Karpas-422 (cell line): Measurements from ENCODE around the gene BTNL9. TPM values are rescaled to one million over a fixed set of nuclear protein-coding genes. Genes with fewer than 3 reads are reported as not detected.
"Not testable (repeated sequence)": the region's sequence is repeated elsewhere in the genome, so short reads cannot be mapped to it uniquely, and the experiment has no call there.

Experiments used
- DNase-seq: peaks from one replicate; pipeline ENCODE4 v3.0.0-alpha.2; 2015
- H2AFZ ChIP-seq: fragments of 200-600 bp; sonication (generic); 2 replicates; pipeline ENCODE4 v1.6.1; 2014; ENCODE audit warnings: antibody characterized with exemption, low read length, mixed read lengths
- H3K27ac ChIP-seq: fragments of 200-600 bp; sonication (generic); 2 replicates; pipeline ENCODE4 v1.5.1; 2014; ENCODE audit warnings: mild to moderate bottlenecking, low read length, moderate library complexity
- H3K27me3 ChIP-seq: fragments of 200-600 bp; sonication (generic); 2 replicates; pipeline ENCODE4 v1.6.1; 2014; ENCODE audit warnings: low read length, mixed read lengths
- H3K36me3 ChIP-seq: fragments of 200-600 bp; sonication (generic); 2 replicates; pipeline ENCODE4 v1.6.1; 2014; ENCODE audit warnings: low read length, mixed read lengths; ENCODE audit not compliant: insufficient read depth
- H3K4me1 ChIP-seq: fragments of 200-600 bp; sonication (generic); 2 replicates; pipeline ENCODE4 v1.6.1; 2014; ENCODE audit warnings: mild to moderate bottlenecking, low read length, mixed read lengths
- H3K4me2 ChIP-seq: fragments of 200-600 bp; sonication (generic); 2 replicates; pipeline ENCODE4 v1.6.1; 2014; ENCODE audit warnings: low read length, low read depth, mild to moderate bottlenecking; ENCODE audit not compliant: poor library complexity, severe bottlenecking
- H3K4me3 ChIP-seq: fragments of 200-600 bp; sonication (generic); 2 replicates; pipeline ENCODE4 v1.5.1; 2014; ENCODE audit warnings: mild to moderate bottlenecking, antibody characterized with exemption, low read length, mixed read lengths
- H3K79me2 ChIP-seq: fragments of 200-600 bp; sonication (generic); 2 replicates; pipeline ENCODE4 v1.6.1; 2014; ENCODE audit warnings: mild to moderate bottlenecking, low read length, mixed read lengths
- H3K9ac ChIP-seq: fragments of 200-600 bp; sonication (generic); 2 replicates; pipeline ENCODE4 v1.6.0; 2014; ENCODE audit warnings: low read length
- H3K9me2 ChIP-seq: fragments of 200-600 bp; sonication (generic), shearing (Covaris generic); replicated peaks from 2 replicates; pipeline ENCODE4 v1.6.0; 2014; ENCODE audit warnings: mild to moderate bottlenecking, low read length, moderate library complexity; ENCODE audit not compliant: insufficient read depth
- H3K9me3 ChIP-seq: fragments of 300-700, 200-600 bp; sonication (generic); 2 replicates; pipeline ENCODE4 v1.6.1; 2014; ENCODE audit warnings: low read length, mixed read lengths
- H4K20me1 ChIP-seq: fragments of 200-600 bp; sonication (generic); 2 replicates; pipeline ENCODE4 v1.6.1; 2014; ENCODE audit warnings: mild to moderate bottlenecking, antibody characterized with exemption, low read length, low read depth; ENCODE audit not compliant: insufficient read depth
- total RNA-seq: library from RNA; depleted of rRNA; stranded (reverse); fragments of >200 nt; shearing (Covaris generic); gene quantifications from 2 replicates; pipeline ENCODE4 v1.2.3, GENCODE V29; 2014; ENCODE audit warnings: low replicate concordance; rRNA removed

Gene BTNL9
- total RNA-seq: 1.3 TPM in 1 of 2 replicates, not detected in the other

GRCh38 chr5:181039931-181040630 lies at the start of gene BTNL9:
Gene BTNL9 (plus strand): TSS chr5:181040266. CDS start chr5:181045490, 5,224 bp downstream.
- H3K4me3 ChIP-seq: no peak within 1 kb of the TSS
- no peaks in the 10 kb centered on the region for H3K9me2 ChIP-seq
- no peaks in the 10 kb centered on the region for H3K27me3 ChIP-seq
- H3K79me2 ChIP-seq: no peaks in the 10 kb centered on the region
- no peaks in the 10 kb centered on the region for H4K20me1 ChIP-seq
- no peak for DNase-seq
- no peak within 1 kb of the TSS for H3K9ac ChIP-seq
- no peak within 1 kb of the TSS for H3K27ac ChIP-seq
- H3K4me1 ChIP-seq: peaks cover 11% of the 10 kb centered on the region
- no peak within 1 kb of the TSS for H3K4me2 ChIP-seq
- no peaks in the 10 kb centered on the region for H3K36me3 ChIP-seq
- no peaks in the 10 kb centered on the region for H3K9me3 ChIP-seq
- H2AFZ ChIP-seq: no peak within 1 kb of the TSS

GRCh38 chr5:180990882-180991242 lies 49.2 kb upstream of the BTNL9 start:
- Histone ChIP-seq H3K36me3 (no peaks in the 10 kb centered on the region), H3K27me3 (peaks cover 4% of the 10 kb centered on the region; the same call in 1 of the 2 replicates), H3K4me1 (no peaks in the 10 kb centered on the region), H3K9me2 (no peaks in the 10 kb centered on the region), H3K9ac (no peak overlapping the region), H3K27ac (no peak overlapping the region), H2AFZ (no peak overlapping the region), H3K4me3 (no peak overlapping the region), H3K79me2 (no peaks in the 10 kb centered on the region), H3K9me3 (no peaks in the 10 kb centered on the region), H4K20me1 (no peaks in the 10 kb centered on the region), H3K4me2 (no peak overlapping the region)
- no peak for DNase-seq

- no peaks in the 10 kb centered on the region for H3K36me3 ChIP-seq
- no peaks in the 10 kb centered on the region for H3K79me2 ChIP-seq
- no peak overlapping the region for H3K9ac ChIP-seq
- H4K20me1 ChIP-seq: no peaks in the 10 kb centered on the region
- H3K27me3 ChIP-seq: no peaks in the 10 kb centered on the region
- no peak overlapping the region for H3K4me2 ChIP-seq
- no peaks in the 10 kb centered on the region for H3K4me1 ChIP-seq
- DNase-seq: no peak
- no peak overlapping the region for H3K27ac ChIP-seq
- H2AFZ ChIP-seq: no peak overlapping the region
- no peaks in the 10 kb centered on the region for H3K9me3 ChIP-seq
- H3K9me2 ChIP-seq: no peaks in the 10 kb centered on the region
- H3K4me3 ChIP-seq: no peak overlapping the region
Observed at GRCh38 chr5:181001947-181002346, 38.1 kb upstream of the BTNL9 start.

DNA sequence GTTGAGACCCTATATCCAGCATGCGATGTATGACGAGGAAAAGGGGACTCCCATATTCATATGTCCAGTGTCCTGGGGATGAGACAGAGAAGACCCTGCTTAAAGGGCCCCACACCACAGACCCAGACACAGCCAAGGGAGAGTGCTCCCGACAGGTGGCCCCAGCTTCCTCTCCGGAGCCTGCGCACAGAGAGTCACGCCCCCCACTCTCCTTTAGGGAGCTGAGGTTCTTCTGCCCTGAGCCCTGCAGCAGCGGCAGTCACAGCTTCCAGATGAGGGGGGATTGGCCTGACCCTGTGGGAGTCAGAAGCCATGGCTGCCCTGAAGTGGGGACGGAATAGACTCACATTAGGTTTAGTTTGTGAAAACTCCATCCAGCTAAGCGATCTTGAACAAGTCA lies 34.3 kb upstream of the BTNL9 start:
- Histone ChIP-seq H4K20me1 (no peaks in the 10 kb centered on the region), H3K9ac (no peak overlapping the region), H3K79me2 (no peaks in the 10 kb centered on the region), H3K9me3 (no peaks in the 10 kb centered on the region), H3K9me2 (no peaks in the 10 kb centered on the region), H3K4me3 (no peak overlapping the region), H3K27me3 (no peaks in the 10 kb centered on the region), H2AFZ (no peak overlapping the region), H3K4me2 (no peak overlapping the region), H3K27ac (no peak overlapping the region), H3K36me3 (no peaks in the 10 kb centered on the region), H3K4me1 (no peaks in the 10 kb centered on the region)
- no peak for DNase-seq

DNA sequence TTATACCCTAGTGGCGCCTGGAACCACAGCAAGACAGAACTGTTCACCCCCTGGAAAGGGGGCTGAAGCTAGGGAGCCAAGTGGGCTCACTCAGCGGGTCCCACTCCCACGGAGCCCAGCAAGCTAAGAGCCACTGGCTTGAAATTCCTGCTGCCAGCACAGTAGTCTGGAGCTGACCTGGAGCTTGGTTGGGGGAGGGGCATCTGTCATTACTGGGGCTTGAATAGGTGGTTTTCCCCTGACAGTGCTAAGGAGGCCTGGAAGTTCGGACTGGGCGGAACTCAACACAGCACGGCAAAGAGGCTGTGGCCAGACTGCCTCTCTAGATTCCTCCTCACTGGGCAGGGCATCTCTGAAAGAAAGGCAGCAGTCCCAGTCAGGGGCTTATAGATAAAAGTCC lies 31.9 kb upstream of the BTNL9 start:
- Histone ChIP-seq H3K9me2 (no peaks in the 10 kb centered on the region), H3K9ac (no peak overlapping the region), H3K9me3 (no peaks in the 10 kb centered on the region), H2AFZ (no peak overlapping the region), H3K36me3 (no peaks in the 10 kb centered on the region), H3K4me3 (no peak overlapping the region), H4K20me1 (no peaks in the 10 kb centered on the region), H3K27me3 (no peaks in the 10 kb centered on the region), H3K4me1 (no peaks in the 10 kb centered on the region), H3K4me2 (no peak overlapping the region), H3K79me2 (no peaks in the 10 kb centered on the region), H3K27ac (no peak overlapping the region)
- DNase-seq: no peak

DNA sequence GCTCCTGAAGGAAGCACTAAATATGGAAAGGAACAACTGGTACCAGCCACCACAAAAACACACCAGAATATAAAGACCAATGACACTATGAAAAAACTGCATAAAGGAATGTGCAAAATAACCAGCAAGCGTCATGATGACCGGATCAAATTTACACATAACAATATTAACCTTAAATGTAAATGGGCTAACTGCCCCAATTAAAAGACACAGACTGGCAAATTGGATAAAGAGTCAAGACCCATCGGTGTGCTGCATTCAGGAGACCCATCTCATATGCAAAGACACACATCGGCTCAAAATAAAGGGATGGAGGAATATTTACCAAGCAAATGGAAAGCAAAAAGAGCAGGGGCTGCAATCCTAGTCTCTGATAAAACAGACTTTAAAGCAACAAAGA lies 30.0 kb upstream of the BTNL9 start:
- not testable (repeated sequence) for H2AFZ ChIP-seq, H3K79me2 ChIP-seq, H3K9me3 ChIP-seq, H3K4me3 ChIP-seq, H3K9ac ChIP-seq, H3K27ac ChIP-seq, H3K4me2 ChIP-seq, H3K9me2 ChIP-seq, H3K36me3 ChIP-seq, H3K4me1 ChIP-seq, H3K27me3 ChIP-seq, DNase-seq, H4K20me1 ChIP-seq

DNA sequence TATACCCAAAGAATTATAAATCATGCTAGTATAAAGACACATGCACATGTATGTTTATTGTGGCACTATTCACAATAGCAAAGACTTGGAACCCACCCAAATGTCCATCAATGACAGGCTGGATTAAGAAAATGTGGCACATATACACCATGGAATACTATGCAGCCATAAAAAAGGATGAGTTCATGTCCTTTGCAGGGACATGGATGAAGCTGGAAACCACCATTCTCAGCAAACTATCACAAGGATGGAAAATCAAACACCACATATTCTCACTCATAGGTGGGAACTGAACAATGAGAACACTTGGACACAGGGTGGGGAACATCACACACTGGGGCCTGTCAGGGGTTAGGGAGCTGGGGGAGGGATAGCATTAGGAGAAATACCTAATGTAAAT lies 25.4 kb upstream of the BTNL9 start:
- H3K9me3 ChIP-seq, H3K27me3 ChIP-seq, H3K36me3 ChIP-seq, H2AFZ ChIP-seq, H3K79me2 ChIP-seq, H3K4me2 ChIP-seq, H4K20me1 ChIP-seq, H3K9me2 ChIP-seq, H3K4me1 ChIP-seq, DNase-seq, H3K9ac ChIP-seq, H3K27ac ChIP-seq, H3K4me3 ChIP-seq: not testable (repeated sequence)

DNA sequence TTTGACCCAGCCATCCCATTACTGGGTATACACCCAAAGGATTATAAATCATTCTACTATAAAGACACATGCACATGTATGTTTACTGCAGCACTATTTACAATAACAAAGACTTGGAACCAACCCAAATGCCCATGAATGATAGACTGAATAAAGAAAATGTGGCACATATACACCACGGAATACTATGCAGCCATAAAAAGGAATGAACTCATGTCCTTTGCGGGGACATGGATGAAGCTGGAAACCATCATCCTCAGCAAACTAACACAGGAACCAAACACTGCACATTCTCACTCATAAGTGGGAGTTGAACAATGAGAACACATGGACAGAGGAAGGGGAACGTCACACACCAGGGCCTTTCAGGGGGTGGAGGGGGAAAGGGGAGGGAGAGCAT lies 22.6 kb upstream of the BTNL9 start:
- H3K4me1 ChIP-seq, H3K9me2 ChIP-seq, DNase-seq, H3K27ac ChIP-seq, H2AFZ ChIP-seq, H4K20me1 ChIP-seq, H3K27me3 ChIP-seq, H3K9ac ChIP-seq, H3K36me3 ChIP-seq, H3K4me2 ChIP-seq, H3K79me2 ChIP-seq, H3K9me3 ChIP-seq, H3K4me3 ChIP-seq: not testable (repeated sequence)
